ENCODE results near the gene STAC3.

STAC3 gene

DNA sequence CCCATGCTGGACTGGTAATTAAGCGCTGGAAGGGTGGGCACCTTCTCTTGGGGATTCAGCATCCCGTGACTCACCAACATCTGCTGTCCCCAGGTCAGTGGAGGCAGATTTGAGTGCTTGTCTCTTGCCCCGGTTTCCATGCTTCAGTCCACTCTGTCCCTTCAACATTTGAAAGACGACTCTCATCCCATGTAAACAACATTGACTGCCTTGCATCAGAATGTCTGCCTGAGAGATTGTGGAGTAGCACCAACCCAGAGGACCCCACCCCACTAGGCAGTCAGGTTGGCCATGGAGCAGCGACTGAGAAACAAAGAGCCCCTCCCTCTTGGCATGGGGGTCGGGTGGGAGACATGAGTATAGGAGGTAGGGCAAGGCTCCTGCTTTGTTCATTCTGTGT is 4.9 kb upstream of the STAC3 start:
- in situ Hi-C loops (cut with MboI; ENCODE audit: low sequenced_read_pairs) = no loop called here

DNA sequence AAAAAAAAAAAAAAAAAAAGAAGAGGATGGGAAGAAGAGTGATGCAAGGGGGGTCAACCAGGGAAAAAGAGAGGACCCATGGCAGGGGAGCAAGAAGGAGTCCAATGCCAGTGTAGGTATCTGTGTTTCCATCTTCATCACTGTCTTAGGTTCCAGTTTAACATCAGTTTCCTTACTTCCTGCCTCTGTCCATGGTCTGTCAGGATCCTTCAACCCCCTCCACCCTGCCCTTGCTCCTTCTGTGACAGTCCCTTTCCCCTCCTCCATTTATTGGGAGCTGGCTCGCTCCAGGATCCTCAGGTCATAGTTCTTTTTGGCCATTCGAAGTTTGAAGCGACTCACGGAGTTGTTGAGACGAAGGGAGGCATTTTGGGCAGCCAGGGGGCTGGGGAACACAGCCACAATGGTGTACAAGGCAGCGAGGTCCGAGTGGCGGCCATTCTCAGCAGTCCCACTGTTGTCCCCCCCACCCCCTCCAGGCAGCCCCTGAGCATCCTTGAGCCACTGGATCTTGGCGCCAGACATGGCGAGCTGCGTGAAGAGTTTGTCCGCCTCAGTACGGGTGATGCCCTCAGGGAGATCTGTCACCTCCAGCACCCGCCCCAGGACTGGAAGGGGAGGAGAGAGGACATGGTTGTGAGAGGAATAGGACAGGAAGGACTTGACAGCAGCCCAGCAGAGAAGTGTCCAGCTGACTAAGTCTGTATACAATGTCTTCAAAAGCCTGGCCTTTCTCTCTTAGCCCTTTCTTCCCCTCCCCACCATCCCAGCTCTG is 3.7 kb upstream of the STAC3 start:
- in situ Hi-C loops (cut with MboI; ENCODE audit: low sequenced_read_pairs) = no loop called here

DNA sequence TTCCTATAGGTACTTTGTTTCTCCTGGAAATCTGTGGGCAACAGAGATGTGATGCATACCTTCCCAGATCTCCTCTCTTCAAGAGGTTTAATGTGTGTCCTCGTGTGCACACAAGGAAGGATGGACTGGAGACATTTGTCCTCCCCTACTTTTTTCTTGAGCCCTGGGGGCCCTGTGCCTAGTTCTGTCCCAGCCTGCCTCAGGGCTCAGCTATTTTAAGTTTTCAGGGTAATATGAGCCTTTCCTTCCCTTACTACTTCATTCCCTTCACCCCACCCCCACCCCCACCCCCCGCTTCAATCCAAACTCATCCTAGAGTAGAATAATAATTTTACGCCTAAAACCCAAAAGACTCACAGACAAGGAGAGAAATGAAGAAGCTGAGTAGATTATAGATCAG is 446 bp downstream of the STAC3 start:
- in situ Hi-C loops (cut with MboI; ENCODE audit: low sequenced_read_pairs) = no loop called here

DNA sequence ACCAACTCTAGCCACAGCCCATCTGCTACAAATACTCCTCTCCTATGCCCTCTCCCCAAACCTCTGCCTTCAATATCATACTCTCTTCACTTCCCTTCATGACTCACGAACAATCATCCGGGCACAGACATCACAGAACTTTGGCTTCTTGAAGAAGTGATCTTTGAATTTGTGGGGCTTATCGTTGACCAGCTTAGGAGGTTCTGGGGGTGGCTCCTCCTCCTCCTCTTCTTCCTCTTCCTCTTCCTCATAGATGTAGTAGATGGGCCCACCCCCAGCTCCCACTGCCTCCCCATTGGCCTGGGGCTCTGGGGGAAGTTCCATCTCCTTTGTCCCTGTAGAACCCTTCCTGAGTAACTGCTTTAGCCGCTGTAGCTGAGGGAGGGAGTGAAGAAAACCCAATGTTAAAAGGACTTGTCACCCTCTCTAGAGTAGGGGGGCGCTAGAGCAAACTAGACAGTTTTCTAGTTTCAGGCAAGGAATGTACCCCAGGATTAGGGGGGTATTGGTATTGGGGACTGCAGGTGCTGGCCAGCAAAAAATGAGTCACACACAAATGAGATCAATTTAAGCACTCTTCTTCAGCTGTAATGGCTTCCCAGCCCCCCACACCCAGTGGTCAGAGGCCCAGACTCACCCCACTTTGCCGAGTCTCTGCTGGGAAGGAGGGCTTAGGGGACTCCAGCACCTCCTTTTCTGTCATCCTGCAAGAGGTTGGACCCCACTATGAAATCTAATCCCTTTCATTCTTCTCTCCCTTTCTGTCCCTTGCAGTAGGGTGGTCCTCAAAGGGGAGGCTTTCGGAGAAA is 1.8 kb downstream of the STAC3 start:
- in situ Hi-C loops (cut with MboI; ENCODE audit: low sequenced_read_pairs) = no loop called here

DNA sequence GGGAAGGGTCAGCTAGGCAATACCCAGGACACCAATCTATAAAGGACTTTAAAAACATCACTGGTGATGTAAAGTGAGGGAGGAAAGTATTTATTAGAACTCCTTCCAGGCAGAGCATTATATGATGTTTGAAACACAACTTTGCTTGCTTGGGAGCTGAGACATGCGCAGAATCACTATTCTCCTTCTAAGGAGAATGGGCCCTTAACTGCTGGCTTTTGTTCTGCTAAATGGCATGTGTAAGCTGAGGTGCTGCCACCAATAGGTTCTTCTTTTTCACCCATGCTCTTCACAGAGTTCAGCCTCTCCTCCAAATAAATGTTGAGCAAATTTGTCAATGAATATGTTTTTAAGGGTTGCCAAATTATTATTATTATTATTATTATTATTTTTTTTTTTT is 3.9 kb downstream of the STAC3 start:
- in situ Hi-C loops (cut with MboI; ENCODE audit: low sequenced_read_pairs) = no loop called here

DNA sequence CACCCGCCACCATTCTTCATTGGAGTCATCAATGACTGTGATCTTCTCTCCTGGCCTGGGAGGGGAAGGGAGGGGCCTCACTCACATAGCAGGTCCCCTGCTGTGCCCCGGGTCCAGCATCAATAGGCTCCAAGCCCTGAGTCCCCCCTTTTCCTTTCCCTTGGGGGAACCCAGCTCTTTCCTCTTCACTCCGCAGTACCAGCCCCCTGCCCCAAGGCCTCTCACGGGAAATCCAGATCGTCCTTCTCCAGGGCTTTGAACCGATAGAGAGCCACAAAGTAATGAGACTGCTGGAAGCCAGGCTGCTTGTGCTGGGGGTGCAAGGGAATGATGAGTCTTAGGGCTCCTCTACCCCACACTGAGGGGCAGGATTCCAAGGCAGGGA is 6.7 kb downstream of the STAC3 start:
- in situ Hi-C loops (cut with MboI; ENCODE audit: low sequenced_read_pairs) = no loop called here

DNA sequence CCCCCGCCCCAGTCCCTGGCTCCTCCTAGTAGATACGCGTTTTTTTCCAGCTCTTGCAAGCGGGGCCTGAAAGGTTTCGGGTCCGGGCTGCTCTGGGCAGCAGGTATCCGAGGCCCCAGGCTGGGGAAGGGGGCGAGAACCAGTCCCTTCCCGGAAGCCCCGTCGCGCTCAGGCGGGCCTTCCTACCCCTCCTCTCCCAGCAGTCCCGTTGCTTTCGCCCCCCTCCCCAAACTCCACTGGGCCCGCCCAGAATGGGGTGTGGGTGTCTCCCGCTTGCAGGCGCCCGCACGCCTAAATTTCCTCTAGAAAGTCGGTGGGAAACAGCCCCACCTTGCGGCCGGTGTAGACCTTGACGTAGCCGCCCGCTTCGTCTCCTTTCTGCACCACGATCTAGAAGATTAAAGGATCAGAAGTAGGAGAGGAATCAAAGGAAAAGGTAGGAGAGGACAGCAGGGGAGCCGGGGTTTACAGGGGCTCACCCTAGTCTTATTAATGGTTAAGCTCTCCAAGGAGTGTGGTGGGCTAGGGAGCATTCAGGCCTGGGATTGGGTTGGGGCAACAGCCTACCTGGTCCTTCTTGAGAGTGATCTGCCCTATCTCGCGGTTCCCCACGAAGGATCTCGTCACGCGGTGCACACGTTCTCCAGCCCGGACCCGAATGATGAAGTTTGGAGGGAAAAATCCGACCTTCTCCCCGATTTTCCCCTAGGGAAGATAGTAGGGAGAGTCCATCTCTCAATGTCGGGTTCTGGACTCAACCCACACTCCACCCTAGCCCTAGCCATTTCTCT is 7.3 kb downstream of the STAC3 start:
- in situ Hi-C loops (cut with MboI; ENCODE audit: low sequenced_read_pairs) = no loop called here

DNA sequence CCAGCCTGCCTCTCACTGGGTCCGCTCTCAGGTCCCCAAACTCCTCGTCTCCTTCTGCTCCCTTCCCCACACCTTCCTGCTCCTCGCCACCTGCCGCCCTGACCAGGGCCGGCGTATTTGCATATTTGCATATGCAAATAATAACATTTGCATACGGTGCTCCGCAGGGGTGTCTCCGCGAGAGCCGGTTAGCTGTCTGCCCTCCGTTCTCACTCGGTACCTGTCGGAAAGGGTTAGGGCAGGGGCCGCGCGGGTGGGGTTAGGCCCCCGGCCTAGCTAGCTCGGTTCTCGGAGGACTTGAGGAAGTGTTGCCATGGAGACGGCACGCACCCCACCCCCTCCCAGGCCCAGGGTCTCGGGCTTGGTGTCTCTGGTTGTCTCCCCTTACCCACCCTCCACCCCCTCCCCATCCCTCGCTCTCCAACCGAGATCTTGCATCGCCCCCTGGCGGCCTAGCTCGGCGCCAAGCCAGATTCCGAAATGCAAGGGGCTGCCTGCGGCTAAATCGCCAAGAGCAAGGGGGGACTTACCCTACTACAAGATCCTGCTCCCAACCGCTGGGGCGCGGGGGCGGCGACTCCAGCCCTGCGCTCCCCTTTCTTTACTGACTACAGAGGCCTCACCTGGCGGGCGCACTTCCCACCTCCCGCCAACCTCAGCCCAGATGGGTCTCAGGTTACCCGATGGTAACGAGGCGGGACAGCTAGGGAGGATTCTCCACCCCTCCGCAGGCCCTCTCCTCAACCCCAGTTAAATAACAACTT is 8.1 kb downstream of the STAC3 start:
- in situ Hi-C loops (cut with MboI; ENCODE audit: low sequenced_read_pairs) = no loop called here

DNA sequence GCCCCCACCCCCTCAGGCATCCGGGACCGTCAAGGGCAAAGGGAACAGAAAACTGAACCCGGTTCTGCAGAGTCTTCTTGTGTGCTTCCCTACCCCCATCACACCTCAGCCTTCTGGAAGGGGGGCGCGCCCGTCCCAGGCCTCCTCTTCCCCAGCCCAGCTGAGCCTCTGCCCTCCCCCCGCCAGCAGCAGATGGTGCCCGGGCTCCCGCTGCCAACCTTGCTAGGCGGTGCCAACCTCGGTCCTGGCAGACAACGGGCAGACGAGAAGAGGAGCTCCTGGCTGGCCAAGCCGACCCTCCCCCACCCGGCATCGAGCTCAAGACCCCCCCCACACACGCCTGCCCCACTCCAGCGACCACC is 8.7 kb downstream of the STAC3 start:
- in situ Hi-C loops (cut with MboI; ENCODE audit: low sequenced_read_pairs) = no loop called here

DNA sequence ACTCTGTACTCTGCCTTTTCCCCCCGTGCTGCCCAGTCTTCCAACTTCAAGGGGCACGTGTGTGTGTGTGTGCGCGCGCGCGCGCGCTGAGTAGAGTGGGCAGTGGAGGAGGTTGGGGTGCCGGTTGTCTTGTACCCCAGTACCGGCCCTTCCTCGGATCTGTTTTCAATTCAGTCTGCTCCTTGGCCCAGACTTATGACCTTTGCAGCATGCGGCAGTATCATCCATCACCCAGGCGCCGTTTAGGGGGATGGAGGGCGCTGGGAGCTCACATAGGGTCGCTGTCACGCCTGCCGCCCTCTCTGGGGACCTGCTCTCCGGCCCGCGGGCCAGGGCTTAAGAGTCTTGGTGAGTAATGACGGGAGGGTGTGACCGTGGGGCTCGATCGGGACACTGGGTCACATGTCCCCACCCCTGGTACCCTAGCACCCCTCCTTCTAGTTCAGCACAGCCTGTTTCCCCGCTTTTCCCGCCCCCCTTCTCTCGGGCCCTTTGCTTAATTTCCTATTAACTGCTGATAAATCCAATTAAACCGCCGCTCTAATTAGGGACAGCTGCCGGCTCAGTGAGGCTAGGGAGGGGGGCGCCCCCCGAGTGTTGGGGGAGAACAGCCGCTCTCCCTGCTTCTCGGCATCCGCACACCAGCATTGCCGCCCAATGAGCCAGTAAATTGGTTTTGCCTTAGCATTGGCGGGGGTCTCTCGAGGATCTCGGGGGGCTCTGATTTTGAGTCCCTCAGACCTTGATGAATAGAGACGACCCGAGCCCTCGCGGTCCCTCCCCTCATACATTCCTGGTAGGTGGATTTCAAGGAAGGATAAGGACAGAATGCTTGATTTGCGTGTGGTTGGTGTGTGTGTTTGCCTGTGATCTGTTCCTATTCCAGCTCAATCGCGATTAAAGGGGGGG is 9.3 kb downstream of the STAC3 start:
- in situ Hi-C loops (cut with MboI; ENCODE audit: low sequenced_read_pairs) = no loop called here

DNA sequence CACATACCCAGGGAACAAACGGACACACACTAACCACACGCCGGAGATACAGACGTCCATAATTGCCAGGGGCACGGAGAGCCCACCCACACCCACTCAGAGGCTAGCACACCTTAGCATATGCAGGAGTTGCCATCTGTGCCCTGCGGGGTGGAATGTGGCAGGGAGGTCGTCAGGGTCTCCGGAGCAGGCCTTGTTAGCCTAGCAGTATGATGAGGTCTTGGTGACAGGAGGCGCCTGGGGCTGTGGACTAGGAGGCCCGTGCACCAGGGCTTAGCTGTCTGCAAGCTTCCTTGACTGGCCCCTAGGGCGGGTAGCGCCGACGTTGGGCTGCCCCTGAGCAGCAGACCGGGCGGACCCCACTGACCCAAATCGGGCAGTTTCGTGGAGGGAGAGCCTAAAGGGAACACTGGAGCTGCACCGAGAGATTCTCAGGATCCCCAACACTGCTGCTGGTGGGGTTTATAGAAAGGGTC is 10.0 kb downstream of the STAC3 start:
- in situ Hi-C loops (cut with MboI; ENCODE audit: low sequenced_read_pairs) = no loop called here

DNA sequence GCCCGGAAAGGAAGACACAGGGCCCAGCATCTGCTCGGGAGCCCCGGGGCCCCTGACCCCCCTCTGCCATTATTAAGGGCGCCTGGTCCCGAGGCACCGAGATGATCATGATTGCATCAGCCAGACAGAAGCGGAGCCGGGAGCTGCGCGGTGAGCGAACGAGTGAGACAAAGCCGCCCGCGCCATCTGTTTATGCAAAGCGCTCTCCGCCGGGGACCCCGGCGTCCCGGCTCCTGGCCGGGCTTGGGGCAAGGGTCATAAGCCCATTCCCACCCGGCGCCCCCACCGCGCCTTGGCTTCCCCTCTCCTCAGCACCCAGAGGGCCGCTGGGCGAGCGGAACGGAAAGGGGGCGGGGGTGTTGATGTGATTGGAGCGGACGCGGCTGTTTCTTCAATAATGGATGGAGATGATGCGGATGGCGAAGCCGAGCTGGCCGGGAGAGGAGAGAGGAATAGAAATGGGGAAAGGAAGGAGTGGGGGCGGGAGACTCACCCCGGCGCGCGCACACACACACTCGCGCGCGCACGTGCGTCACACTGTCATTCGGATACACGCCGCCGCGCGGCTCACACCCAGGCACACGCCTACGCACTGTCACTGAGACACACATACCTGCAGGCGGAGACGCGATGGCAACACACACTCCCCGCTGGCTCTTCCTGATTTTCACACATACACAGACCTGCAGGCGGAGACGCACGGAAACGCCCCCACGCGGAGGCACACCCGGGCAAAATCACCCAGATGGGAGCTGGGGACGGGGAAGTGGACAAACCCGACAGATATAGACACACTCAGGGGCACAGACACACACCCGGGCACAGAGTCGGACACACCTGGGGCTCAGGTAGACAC is 10.7 kb downstream of the STAC3 start:
- in situ Hi-C loops (cut with MboI; ENCODE audit: low sequenced_read_pairs) = no loop called here

DNA sequence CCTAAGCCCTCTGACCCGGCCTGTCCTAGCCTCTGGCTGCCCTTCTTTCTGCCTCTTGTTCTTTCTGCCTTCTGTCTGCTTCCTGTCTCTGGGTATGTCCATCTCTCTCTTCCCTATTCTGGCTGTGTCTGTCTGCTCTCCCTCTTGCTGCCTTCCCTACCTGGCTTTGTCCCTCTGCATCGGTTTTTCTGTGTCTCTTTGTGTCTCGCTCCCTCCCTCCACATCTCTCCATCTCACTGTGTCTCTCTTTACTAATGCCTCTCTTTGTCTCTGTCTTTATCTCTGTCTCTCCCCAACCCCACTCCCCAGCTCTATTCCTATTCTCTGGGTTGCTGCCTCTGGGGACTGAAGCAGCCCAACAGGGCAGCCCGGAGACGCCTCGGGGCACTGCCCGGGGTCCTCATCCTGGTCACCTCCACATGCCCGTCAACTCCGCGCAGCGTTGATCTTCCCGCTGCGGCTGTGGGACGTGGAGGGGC is 11.4 kb downstream of the STAC3 start:
- in situ Hi-C loops (cut with MboI; ENCODE audit: low sequenced_read_pairs) = no loop called here

DNA sequence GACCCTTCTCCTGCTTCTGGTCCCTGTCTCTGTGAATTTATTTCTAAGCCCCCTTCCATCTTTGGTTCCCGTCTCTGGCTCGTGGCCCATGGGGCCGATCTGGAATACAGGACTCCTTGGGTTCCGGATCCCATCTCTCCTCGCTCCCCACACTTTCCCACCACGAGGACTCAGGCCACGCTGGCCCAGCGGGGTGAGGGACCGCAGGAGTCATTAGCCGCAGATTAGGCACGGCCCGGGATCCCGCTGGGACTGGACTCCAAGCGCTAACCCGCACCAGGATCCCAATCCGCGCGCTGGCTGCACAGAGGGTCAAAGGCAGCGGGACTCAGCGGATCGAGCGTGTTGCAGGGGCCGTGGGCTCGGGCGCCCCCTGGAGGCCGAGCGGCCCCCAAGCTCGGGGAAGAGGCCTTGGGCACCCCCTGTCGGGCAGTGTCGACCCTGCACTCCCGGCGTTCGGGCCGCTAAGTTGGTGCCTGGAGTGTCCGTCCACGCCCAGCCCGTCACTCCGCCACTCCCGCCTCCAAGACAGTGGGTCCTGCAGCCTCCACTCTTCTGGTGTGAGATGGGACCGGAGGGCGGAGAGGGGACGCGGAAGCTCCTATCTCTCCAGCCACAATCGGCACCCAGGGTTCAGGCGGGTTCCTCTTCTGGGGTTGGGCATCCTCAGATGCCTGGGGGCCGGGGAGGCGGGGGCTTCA is 12.0 kb downstream of the STAC3 start:
- in situ Hi-C loops (cut with MboI; ENCODE audit: low sequenced_read_pairs) = no loop called here

DNA sequence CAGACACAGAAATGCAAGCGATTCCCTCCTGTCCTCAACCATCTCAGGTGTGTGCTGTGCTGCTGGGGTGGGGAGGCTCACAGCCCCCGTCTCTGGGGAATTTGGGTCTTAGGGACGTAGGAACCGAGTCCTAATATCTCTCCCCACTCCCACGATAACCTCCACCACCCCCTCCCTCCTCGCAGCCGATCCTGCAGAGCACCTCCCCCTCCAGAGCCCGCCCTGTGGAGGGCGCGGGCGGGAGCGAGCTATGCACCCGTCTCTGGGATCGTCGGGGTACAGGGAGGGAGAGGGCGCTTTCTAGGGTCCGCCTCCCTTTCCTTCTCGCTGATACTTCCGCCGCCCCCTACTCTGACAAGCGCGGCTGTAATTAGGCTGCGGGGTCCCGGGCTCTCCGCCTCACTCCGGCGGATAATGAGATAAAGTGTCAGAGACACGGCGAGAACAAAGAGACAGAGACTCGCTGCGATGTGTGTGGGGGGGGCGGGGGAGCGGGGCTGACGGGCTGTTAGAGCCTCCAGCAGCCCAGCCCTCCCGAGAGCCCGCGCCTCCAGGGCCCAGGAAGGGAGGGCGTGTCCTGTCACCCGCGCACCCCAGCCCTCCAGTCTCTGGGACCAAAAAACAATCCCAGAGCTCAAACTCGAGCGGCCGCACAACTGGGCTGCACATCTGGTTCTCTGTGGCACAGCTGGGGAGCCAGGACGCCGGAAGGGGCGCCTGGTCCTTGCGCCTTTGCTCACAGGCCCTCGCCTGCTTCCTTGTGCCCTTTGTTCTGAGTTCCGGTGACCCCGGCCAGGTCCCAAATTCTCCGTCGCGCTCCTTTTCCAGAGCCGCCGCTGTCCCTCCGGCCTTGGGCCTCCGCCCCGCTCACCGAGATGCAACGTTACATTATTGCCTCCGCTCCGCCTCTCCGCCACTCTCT is 12.8 kb downstream of the STAC3 start:
- in situ Hi-C loops (cut with MboI; ENCODE audit: low sequenced_read_pairs) = no loop called here

DNA sequence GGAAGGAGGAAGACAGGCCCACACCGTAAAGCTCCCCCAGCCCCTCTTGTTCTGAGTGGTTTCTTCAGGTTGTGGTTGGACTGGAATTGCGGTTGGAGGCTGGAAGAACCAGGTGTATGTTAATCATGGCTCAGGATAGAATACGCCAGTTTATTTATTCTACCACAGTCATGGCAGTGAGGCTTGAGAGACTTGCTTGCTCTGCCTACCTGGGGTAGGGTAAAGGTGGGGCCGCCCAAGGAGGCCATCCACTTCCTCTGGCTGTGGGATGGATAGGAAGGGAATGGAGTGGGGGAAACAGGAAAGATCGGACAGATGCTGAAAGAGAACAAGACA is 13.4 kb downstream of the STAC3 start:
- in situ Hi-C loops (cut with MboI; ENCODE audit: low sequenced_read_pairs) = no loop called here

DNA sequence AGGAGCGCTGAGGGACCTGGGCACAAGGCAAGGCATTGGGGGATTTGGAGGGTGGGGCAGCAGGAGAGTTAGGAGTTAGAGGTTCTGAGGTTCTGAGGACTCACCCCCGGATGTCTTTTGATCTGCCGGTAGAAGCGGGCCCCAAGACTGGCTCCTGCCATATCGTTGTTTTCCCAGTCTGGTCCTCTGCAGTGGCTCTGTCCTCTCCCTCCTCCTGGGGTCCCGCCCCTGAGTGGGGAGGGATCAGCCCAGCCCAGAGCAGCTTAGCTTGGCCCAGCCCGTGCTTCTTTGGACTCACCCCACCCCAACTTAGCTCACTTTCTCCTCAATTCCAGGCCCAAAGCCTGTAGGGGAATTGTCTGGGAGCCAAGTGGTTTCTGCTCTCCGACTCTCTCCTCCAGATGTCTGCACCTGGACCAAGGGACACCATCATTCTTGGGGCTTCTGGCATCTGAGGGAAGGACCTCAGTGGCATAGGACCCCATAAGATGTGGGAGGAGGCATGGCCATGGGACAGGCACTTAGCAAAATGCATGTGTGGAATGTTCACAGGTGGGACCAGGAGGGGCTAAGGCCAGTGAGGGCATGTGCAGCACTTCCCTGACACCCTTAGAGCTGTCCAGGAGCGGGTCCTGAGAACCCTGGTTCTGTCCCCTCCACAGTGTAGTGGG is 13.9 kb downstream of the STAC3 start:
- in situ Hi-C loops (cut with MboI; ENCODE audit: low sequenced_read_pairs) = no loop called here
